ENCODE data around the gene ERVH48-1. TPM values are rescaled to one million over a fixed set of nuclear protein-coding genes. Genes with fewer than 3 reads are reported as not detected.

ERVH48-1 gene
- total RNA-seq, 2 donors from 2014 or later, result 0.05 TPM; not detected in 1

DNA sequence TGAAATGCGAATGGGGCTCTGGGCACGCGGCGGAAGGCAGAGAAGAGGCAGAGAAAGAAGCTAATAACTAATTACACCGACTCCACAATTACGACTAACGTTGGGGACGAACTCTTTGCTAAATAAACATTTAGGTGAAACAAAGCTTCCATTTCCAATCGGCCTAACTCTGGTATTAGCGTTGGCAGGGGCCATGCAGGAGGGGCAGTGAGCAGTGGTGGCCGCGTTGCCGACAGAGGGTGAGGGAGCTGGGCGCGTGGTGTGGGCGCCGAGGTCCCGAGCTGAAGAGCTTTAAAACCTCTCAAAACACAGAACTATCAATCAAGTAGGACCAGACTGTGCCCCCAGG lies 32.9 kb downstream of the ERVH48-1 start:
- TF ChIP-seq, protein P1, sequence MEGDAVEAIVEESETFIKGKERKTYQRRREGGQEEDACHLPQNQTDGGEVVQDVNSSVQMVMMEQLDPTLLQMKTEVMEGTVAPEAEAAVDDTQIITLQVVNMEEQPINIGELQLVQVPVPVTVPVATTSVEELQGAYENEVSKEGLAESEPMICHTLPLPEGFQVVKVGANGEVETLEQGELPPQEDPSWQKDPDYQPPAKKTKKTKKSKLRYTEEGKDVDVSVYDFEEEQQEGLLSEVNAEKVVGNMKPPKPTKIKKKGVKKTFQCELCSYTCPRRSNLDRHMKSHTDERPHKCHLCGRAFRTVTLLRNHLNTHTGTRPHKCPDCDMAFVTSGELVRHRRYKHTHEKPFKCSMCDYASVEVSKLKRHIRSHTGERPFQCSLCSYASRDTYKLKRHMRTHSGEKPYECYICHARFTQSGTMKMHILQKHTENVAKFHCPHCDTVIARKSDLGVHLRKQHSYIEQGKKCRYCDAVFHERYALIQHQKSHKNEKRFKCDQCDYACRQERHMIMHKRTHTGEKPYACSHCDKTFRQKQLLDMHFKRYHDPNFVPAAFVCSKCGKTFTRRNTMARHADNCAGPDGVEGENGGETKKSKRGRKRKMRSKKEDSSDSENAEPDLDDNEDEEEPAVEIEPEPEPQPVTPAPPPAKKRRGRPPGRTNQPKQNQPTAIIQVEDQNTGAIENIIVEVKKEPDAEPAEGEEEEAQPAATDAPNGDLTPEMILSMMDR (IDR thresholded peaks at IDR 0.05), result no peak
- TF ChIP-seq POLR2AphosphoS5 (IDR thresholded peaks at IDR 0.05) (no peak), POLR2A (IDR thresholded peaks at IDR 0.05) (no peak)
- DNase-seq (ENCODE audit: low spot score), result no peak
- Histone ChIP-seq H3K36me3 (no peaks in the 10 kb centered on the region), H3K4me1 (replicated peaks) (no peaks in the 10 kb centered on the region), H3K4me3 (peak overlapping the region; percentile 85 to 92), H3K27ac (peak overlapping the region; percentile 93 to 97), H3K27me3 (replicated peaks; ENCODE audit: insufficient read depth) (no peaks in the 10 kb centered on the region), H3K9me3 (no peaks in the 10 kb centered on the region)
- intact Hi-C loops (cut with DNase I), result no loop called here
- 6% methylated on average over 18 of the region's 18 CpGs for WGBS

DNA sequence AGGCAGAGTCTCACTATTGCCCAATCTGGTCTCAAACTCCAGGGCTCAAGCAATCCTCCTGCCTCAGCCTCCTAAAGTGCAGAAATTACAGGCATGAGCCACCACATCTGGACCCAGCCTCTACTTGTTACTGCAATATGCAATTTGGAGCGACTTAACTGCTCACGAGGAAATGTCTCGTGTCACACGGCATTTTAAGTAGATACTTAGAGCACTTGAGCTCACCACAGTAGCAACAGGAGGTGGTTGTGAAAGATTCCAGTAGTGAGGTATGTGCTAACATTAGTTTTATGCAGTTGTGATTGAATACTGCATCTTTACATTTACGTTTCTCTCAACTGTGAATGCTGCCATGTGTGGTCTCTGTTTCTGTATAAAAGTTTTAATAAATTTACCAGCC lies 38.1 kb downstream of the ERVH48-1 start:
- Histone ChIP-seq H3K4me1 (replicated peaks) (no peaks in the 10 kb centered on the region), H3K36me3 (no peaks in the 10 kb centered on the region), H3K9me3 (no peaks in the 10 kb centered on the region), H3K27me3 (replicated peaks; ENCODE audit: insufficient read depth) (no peaks in the 10 kb centered on the region), H3K4me3 (no peak overlapping the region), H3K27ac (no peak overlapping the region)
- 96% methylated on average over 5 of the region's 5 CpGs for WGBS
- TF ChIP-seq POLR2A (IDR thresholded peaks at IDR 0.05), result no peak
- TF ChIP-seq, protein P1 (IDR thresholded peaks at IDR 0.05), result no peak
- no peak for TF ChIP-seq POLR2AphosphoS5 (IDR thresholded peaks at IDR 0.05)
- intact Hi-C loops (cut with DNase I), result no loop called here
- DNase-seq (ENCODE audit: low spot score), result no peak

- no peak overlapping the region for H3K27ac ChIP-seq
- H3K4me1 ChIP-seq (replicated peaks), result no peaks in the 10 kb centered on the region
- WGBS, result 100% methylated on average over 1 of the region's 1 CpG
- DNase-seq (ENCODE audit: low spot score), result no peak
- intact Hi-C loops (cut with DNase I), result no loop called here
- TF ChIP-seq POLR2A (IDR thresholded peaks at IDR 0.05) (no peak), POLR2AphosphoS5 (IDR thresholded peaks at IDR 0.05) (no peak)
- TF ChIP-seq, protein P1 (IDR thresholded peaks at IDR 0.05), result no peak
- H3K9me3 ChIP-seq, result no peaks in the 10 kb centered on the region
- no peaks in the 10 kb centered on the region for H3K27me3 ChIP-seq (replicated peaks; ENCODE audit: insufficient read depth)
- no peaks in the 10 kb centered on the region for H3K36me3 ChIP-seq
- no peak overlapping the region for H3K4me3 ChIP-seq
These were observed 41.5 kb downstream of the ERVH48-1 start for GRCh38 chr21:42883921-42884320.

- 96% methylated on average over 6 of the region's 6 CpGs for WGBS
- TF ChIP-seq, protein P1 (IDR thresholded peaks at IDR 0.05), result no peak
- TF ChIP-seq POLR2A (IDR thresholded peaks at IDR 0.05) (no peak), POLR2AphosphoS5 (IDR thresholded peaks at IDR 0.05) (no peak)
- Histone ChIP-seq H3K27me3 (replicated peaks; ENCODE audit: insufficient read depth) (no peaks in the 10 kb centered on the region), H3K36me3 (no peaks in the 10 kb centered on the region), H3K4me1 (replicated peaks) (peaks cover 5% of the 10 kb centered on the region), H3K9me3 (no peaks in the 10 kb centered on the region), H3K27ac (no peak overlapping the region), H3K4me3 (peak overlapping the region in 1 of 2 donors; percentile 88)
- DNase-seq (ENCODE audit: low spot score), result no peak
- intact Hi-C loops (cut with DNase I), result no loop called here
These were observed 45.1 kb downstream of the ERVH48-1 start for GRCh38 chr21:42880352-42880751.

- Histone ChIP-seq H3K27me3 (replicated peaks; ENCODE audit: insufficient read depth) (no peaks in the 10 kb centered on the region), H3K4me3 (peak within 1 kb of the TSS; percentile 78 to 88), H3K27ac (peak within 1 kb of the TSS; percentile 69 to 72), H3K4me1 (replicated peaks) (peaks cover 5% of the 10 kb centered on the region), H3K9me3 (no peaks in the 10 kb centered on the region), H3K36me3 (no peaks in the 10 kb centered on the region)
- intact Hi-C loops (cut with DNase I), result no loop called here
- TF ChIP-seq, protein P1 (IDR thresholded peaks at IDR 0.05), result peak in 1 of 4 experiments; percentile 14
- peak; percentile 70 for TF ChIP-seq POLR2A (IDR thresholded peaks at IDR 0.05)
- peak; percentile 100 for TF ChIP-seq POLR2AphosphoS5 (IDR thresholded peaks at IDR 0.05)
- under 1% methylated on average over 79 of the region's 80 CpGs for WGBS
- DNase-seq (ENCODE audit: low spot score), result peak; percentile 95
These were observed 46.2 kb downstream of the ERVH48-1 start, which contains the start of gene WDR4 for GRCh38 chr21:42878993-42879787. Gene WDR4 (minus strand): TSS chr21:42879539. CDS start chr21:42879495, 44 bp downstream.
